GM18909 (cell line): ENCODE data around the gene COL4A3.

Experiments
- ATAC-seq: cut with Tn5 transposase; IDR thresholded peaks from one replicate; pipeline ENCODE4 v1.9.1; 2021; ENCODE audit warnings: mild to moderate bottlenecking; ENCODE audit not compliant: unreplicated experiment, poor library complexity

COL4A3 gene

GRCh38 chr2:227163998-227164762 is at the start of gene COL4A3, which contains the start of gene COL4A4:
Gene COL4A3, plus strand, starts transcription at chr2:227164624. Its CDS starts 103 bp downstream, at chr2:227164727.
Gene COL4A4, minus strand, starts transcription at chr2:227164205. Its CDS starts 16,722 bp downstream, at chr2:227147483.
- ATAC-seq = peak; percentile 63

GRCh38 chr2:227115761-227116160 is 48.7 kb upstream of the COL4A3 start:
- no peak for ATAC-seq

GRCh38 chr2:227117027-227117426 is 47.4 kb upstream of the COL4A3 start:
- ATAC-seq = peak; percentile 52

GRCh38 chr2:227117852-227118251 is 46.6 kb upstream of the COL4A3 start:
- ATAC-seq = no peak

GRCh38 chr2:227118353-227118752 is 46.1 kb upstream of the COL4A3 start:
- no peak for ATAC-seq

GRCh38 chr2:227123697-227124096 is 40.7 kb upstream of the COL4A3 start:
- no peak for ATAC-seq

GRCh38 chr2:227124811-227125210 is 39.6 kb upstream of the COL4A3 start:
- no peak for ATAC-seq

GRCh38 chr2:227125506-227125905 is 38.9 kb upstream of the COL4A3 start:
- no peak for ATAC-seq

- ATAC-seq = no peak
These were observed 37.2 kb upstream of the COL4A3 start for GRCh38 chr2:227127201-227127600.

GRCh38 chr2:227130636-227131035 is 33.8 kb upstream of the COL4A3 start:
- ATAC-seq = no peak

- ATAC-seq = no peak
These were observed 31.4 kb upstream of the COL4A3 start for GRCh38 chr2:227132986-227133385.

GRCh38 chr2:227134591-227134990 is 29.8 kb upstream of the COL4A3 start:
- no peak for ATAC-seq

- ATAC-seq = no peak
These were observed 23.1 kb upstream of the COL4A3 start for GRCh38 chr2:227141301-227141700.

GRCh38 chr2:227143895-227144294 is 20.5 kb upstream of the COL4A3 start:
- ATAC-seq = no peak

- ATAC-seq = no peak
These were observed 18.0 kb upstream of the COL4A3 start for GRCh38 chr2:227146456-227146855.

- ATAC-seq = no peak
These were observed 17.4 kb upstream of the COL4A3 start for GRCh38 chr2:227147023-227147422.

GRCh38 chr2:227148106-227148505 is 16.3 kb upstream of the COL4A3 start:
- ATAC-seq = no peak

- no peak for ATAC-seq
These were observed 14.0 kb upstream of the COL4A3 start for GRCh38 chr2:227150222-227150936.

- no peak for ATAC-seq
These were observed 12.2 kb upstream of the COL4A3 start for GRCh38 chr2:227152093-227152766.

- no peak for ATAC-seq
These were observed 11.1 kb upstream of the COL4A3 start for GRCh38 chr2:227153307-227153706.
